ENCODE measurements around the gene GUCY1A1. TPM values are rescaled to one million over a fixed set of nuclear protein-coding genes. Genes with fewer than 3 reads are reported as not detected.

The GUCY1A1 gene, protein sequence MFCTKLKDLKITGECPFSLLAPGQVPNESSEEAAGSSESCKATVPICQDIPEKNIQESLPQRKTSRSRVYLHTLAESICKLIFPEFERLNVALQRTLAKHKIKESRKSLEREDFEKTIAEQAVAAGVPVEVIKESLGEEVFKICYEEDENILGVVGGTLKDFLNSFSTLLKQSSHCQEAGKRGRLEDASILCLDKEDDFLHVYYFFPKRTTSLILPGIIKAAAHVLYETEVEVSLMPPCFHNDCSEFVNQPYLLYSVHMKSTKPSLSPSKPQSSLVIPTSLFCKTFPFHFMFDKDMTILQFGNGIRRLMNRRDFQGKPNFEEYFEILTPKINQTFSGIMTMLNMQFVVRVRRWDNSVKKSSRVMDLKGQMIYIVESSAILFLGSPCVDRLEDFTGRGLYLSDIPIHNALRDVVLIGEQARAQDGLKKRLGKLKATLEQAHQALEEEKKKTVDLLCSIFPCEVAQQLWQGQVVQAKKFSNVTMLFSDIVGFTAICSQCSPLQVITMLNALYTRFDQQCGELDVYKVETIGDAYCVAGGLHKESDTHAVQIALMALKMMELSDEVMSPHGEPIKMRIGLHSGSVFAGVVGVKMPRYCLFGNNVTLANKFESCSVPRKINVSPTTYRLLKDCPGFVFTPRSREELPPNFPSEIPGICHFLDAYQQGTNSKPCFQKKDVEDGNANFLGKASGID
- 100 to 1,000 TPM in 1 of 9 donors, 10 to 100 TPM in 8; 44.0 to 103 (median 68.3) TPM for total RNA-seq
- 10 to 100 TPM in 1 of 2 donors, 1 to 10 TPM in 1; 7.7 to 13.2 TPM for polyA plus RNA-seq
- long read RNA-seq, donor 1, transcript GUCY1A1-210 (9 exons, 2,656 nt): major isoform, 13 of 51 reads
- long read RNA-seq, donor 1, transcript GUCY1A1-205 (10 exons, 2,715 nt): minor isoform, 7 of 51 reads
- long read RNA-seq, donor 1, partial matches to known transcripts: 20 of 51 reads
- long read RNA-seq, donor 1, other reads (novel, unspliced or antisense): 11 of 51 reads
- long read RNA-seq, donor 2, full-length matches to known transcripts: 18 of 70 reads
- long read RNA-seq, donor 2, partial matches to known transcripts: 27 of 70 reads
- long read RNA-seq, donor 2, other reads (novel, unspliced or antisense): 25 of 70 reads
- long read RNA-seq, donor 3, transcript GUCY1A1-210 (9 exons, 2,656 nt): major isoform, 20 of 83 reads
- long read RNA-seq, donor 3, transcript GUCY1A1-205 (10 exons, 2,715 nt): minor isoform, 6 of 83 reads
- long read RNA-seq, donor 3, partial matches to known transcripts: 37 of 83 reads
- long read RNA-seq, donor 3, other reads (novel, unspliced or antisense): 20 of 83 reads

DNA sequence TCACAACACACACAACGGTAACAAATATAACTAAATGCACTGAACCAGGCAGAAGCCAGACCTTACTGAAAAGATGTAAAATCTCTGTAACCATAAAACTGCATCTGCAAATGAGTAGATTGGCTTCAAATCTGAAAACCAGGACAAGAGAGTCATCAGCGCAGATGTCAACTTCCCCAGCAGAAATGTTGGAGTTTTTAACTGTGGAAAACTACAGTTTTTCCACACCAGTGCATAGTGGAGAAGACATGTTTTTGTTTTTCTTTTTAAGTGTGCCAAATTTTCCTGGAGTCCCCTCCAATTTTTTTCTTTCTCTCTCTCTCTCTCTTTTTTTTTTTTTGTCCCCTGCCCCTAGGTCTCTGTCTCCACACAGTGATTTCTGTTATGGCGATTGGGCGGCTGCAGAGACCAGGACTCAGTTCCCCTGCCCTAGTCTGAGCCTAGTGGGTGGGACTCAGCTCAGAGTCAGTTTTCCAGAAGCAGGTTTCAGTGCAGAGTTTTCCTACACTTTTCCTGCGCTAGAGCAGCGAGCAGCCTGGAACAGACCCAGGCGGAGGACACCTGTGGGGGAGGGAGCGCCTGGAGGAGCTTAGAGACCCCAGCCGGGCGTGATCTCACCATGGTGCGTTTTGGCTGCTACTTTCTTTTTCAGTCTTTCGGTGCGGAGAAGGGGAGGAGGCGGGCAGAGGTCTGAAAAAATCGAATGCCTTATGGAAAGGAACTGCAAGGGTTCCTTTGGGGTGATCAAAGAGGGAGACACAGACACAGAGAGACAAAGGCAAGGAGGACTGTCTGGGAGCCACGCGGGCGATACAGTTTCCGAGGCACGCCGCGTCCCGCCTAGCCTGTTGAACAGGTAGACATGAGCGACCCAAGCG lies at the start of gene GUCY1A1:
TSS of gene GUCY1A1 (plus strand) at position 505 of the 878 bp plus-strand sequence. CDS start 30,020 bp downstream, outside the sequence.
- intact Hi-C loops (cut with DNase I): loop anchor here in 9 of 10 donors (1.0 to 10.0 kb wide), 19 partner anchors 9 to 232 kb away; partner anchors contain the start of gene GUCY1B1 (in 2 of the 9)
- ATAC-seq (peak; percentile 34 to 70 (median 59)), DNase-seq (peak; percentile 39 to 63 (median 51))
- Histone ChIP-seq H3K27ac (peak within 1 kb of the TSS; percentile 84 to 96 (median 92)), H3K27me3 (peaks cover 0 to 9% (median 0%) of the 10 kb centered on the region in 9 donors), H3K4me3 (peak within 1 kb of the TSS; percentile 30 to 81 (median 71)), H3K4me1 (peaks cover 0 to 18% (median 7%) of the 10 kb centered on the region in 12 donors), H3K9me3 (no peaks in the 10 kb centered on the region), H3K36me3 (peaks cover 0 to 7% (median 0%) of the 10 kb centered on the region in 9 donors)
- TF ChIP-seq POLR2A (IDR thresholded peaks at IDR 0.05): no peak
- peak in 1 of 12 donors; percentile 10 for TF ChIP-seq CTCF (IDR thresholded peaks at IDR 0.05)
- 7 to 10% (median 8%) methylated on average over 14 to 25 of the region's 25 CpGs for WGBS, 4 donors

DNA sequence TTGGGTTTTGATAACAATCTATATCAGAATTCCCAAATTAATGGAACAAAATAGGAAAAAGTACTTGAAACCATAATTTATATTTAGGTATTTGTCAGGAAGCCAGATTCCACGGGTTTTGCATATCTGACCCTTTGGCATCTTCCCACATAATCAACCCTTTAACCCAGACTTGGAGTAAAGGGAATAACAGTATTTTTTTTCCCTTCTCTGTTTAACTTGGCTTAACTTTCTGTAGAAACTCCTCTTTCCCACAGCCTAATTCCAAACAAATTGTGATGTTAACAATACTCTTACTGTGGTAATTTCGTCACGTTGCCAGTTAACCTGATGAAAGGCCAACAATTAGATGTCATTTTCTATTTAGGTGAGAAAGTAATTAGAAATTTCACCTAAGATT lies 49.4 kb upstream of the GUCY1A1 start:
- H3K4me1 ChIP-seq: peaks cover 0 to 35% (median 3%) of the 10 kb centered on the region in 12 donors
- ATAC-seq (peak in 3 of 4 donors; percentile 34 to 65 (median 63)), DNase-seq (no peak)
- H3K4me3 ChIP-seq: no peak overlapping the region
- 28 to 50% (median 40%) methylated on average over 3 of the region's 3 CpGs for WGBS, 4 donors
- H3K27ac ChIP-seq: peak overlapping the region in 7 of 12 donors; percentile 42 to 78 (median 56)
- H3K36me3 ChIP-seq: no peaks in the 10 kb centered on the region
- intact Hi-C loops (cut with DNase I): loop anchor here in 1 of 10 donors (5.0 kb wide), 1 partner anchor 45 kb away; no protein-coding TSS in a partner anchor
- no peak for TF ChIP-seq CTCF (IDR thresholded peaks at IDR 0.05)
- no peak for TF ChIP-seq POLR2A (IDR thresholded peaks at IDR 0.05)
- H3K27me3 ChIP-seq: no peaks in the 10 kb centered on the region
- peaks cover 0 to 5% (median 0%) of the 10 kb centered on the region in 12 donors for H3K9me3 ChIP-seq

- peak in 3 of 4 donors; percentile 45 to 52 (median 46) for ATAC-seq
- DNase-seq: no peak
- Histone ChIP-seq H3K4me1 (peaks cover 0 to 37% (median 3%) of the 10 kb centered on the region in 12 donors), H3K4me3 (no peak overlapping the region), H3K27me3 (no peaks in the 10 kb centered on the region), H3K27ac (peak overlapping the region in 10 of 12 donors; percentile 1 to 78 (median 45)), H3K9me3 (peaks cover 0 to 5% (median 0%) of the 10 kb centered on the region in 12 donors), H3K36me3 (no peaks in the 10 kb centered on the region)
- TF ChIP-seq POLR2A (IDR thresholded peaks at IDR 0.05) (no peak), CTCF (IDR thresholded peaks at IDR 0.05) (no peak)
- whole genome bisulfite sequencing, 4 donors: 71 to 86% (median 79%) methylated on average over 8 of the region's 8 CpGs
- intact Hi-C loops (cut with DNase I): loop anchor here in 1 of 10 donors (5.0 kb wide), 1 partner anchor 44 kb away; no protein-coding TSS in a partner anchor
Observed at GRCh38 chr4:155618183-155618838, 48.3 kb upstream of the GUCY1A1 start.
